Liver (tissue), 9 donors: Measurements from ENCODE around the gene SHH. TPM values are rescaled to one million over a fixed set of nuclear protein-coding genes. Genes with fewer than 3 reads are reported as not detected.

Experiments used
- DNase-seq: peaks from one replicate; pipeline ENCODE4 v3.0.0-alpha.2; 2017; ENCODE audit warnings: low spot score
- H3K27ac ChIP-seq, 2 donors: one replicate each; pipeline ENCODE4 v1.7.0; 2013; ENCODE audit warnings: inconsistent platforms in 2 of 2, low read length in 2 of 2, control low read depth in 1 of 2, low read depth in 1 of 2, mild to moderate bottlenecking in 1 of 2
- H3K27me3 ChIP-seq, 4 donors: one replicate each; pipeline versions ENCODE4 v1.6.1 to v1.7.0; 2013; ENCODE audit warnings: low read length in 3 of 4, inconsistent platforms in 1 of 4, mild to moderate bottlenecking in 1 of 4, moderate library complexity in 1 of 4; ENCODE audit not compliant: control insufficient read depth in 4 of 4, insufficient read depth in 4 of 4
- H3K36me3 ChIP-seq, 4 donors: one replicate each; pipeline versions ENCODE4 v1.6.1 to v1.7.0; 2013; ENCODE audit warnings: low read length in 3 of 4, mild to moderate bottlenecking in 3 of 4, low read depth in 1 of 4, moderate library complexity in 1 of 4; ENCODE audit not compliant: control insufficient read depth in 4 of 4, insufficient read depth in 3 of 4
- H3K4me1 ChIP-seq, 4 donors: one replicate each; pipeline versions ENCODE4 v1.6.1 to v1.7.0; 2013; ENCODE audit warnings: low read length in 3 of 4, mild to moderate bottlenecking in 3 of 4, moderate library complexity in 1 of 4; ENCODE audit not compliant: control insufficient read depth in 4 of 4, insufficient read depth in 4 of 4
- H3K4me3 ChIP-seq, 3 donors: one replicate each; pipeline versions ENCODE4 v1.6.1 to v1.7.0; 2013; ENCODE audit warnings: low read length in 3 of 3, control low read depth in 1 of 3, low read depth in 1 of 3, mild to moderate bottlenecking in 1 of 3
- H3K9ac ChIP-seq, 2 donors: one replicate each; pipeline ENCODE4 v1.7.0; 2013; ENCODE audit warnings: low read length in 2 of 2, mild to moderate bottlenecking in 2 of 2, moderate library complexity in 2 of 2, control low read depth in 1 of 2, low read depth in 1 of 2
- H3K9me3 ChIP-seq, 4 donors: one replicate each; pipeline versions ENCODE4 v1.6.1 to v1.7.0; 2013; ENCODE audit warnings: low read length in 3 of 4; ENCODE audit not compliant: control insufficient read depth in 4 of 4
- ATF3 ChIP-seq: IDR thresholded peaks from 2 replicates; pipeline ENCODE4 v1.6.1; 2016; ENCODE audit warnings: antibody characterized with exemption
- CTCF ChIP-seq: fragments of 150-350 bp; IDR thresholded peaks from 2 replicates; pipeline ENCODE4 v1.5.1; 2017; ENCODE audit warnings: improper control_type of control experiment, low read depth, low read length; ENCODE audit not compliant: missing input control
- FOXA2 ChIP-seq: IDR thresholded peaks from 2 replicates; pipeline ENCODE4 v1.6.1; 2016; ENCODE audit warnings: antibody characterized with exemption
- GABPA ChIP-seq, 2 donors: IDR thresholded peaks in 1 of 2; conservative IDR thresholded peaks in 1 of 2; 2 replicates each; pipeline ENCODE4 v1.6.1; 2016; ENCODE audit warnings: antibody characterized with exemption in 2 of 2, mild to moderate bottlenecking in 1 of 2, moderate library complexity in 1 of 2
- HNF4A ChIP-seq, 2 donors: conservative IDR thresholded peaks; 2 replicates each; pipeline ENCODE4 v1.6.1; 2016; ENCODE audit warnings: antibody characterized with exemption in 2 of 2, mild to moderate bottlenecking in 2 of 2
- HNF4G ChIP-seq: IDR thresholded peaks from 2 replicates; pipeline ENCODE4 v1.6.1; 2016; ENCODE audit warnings: antibody characterized with exemption
- JUND ChIP-seq, 2 donors: IDR thresholded peaks; 2 replicates each; pipeline ENCODE4 v1.6.1; 2016; ENCODE audit warnings: antibody characterized with exemption in 2 of 2
- RAD21 ChIP-seq, 2 donors: IDR thresholded peaks; 2 replicates each; pipeline ENCODE4 v1.6.1; 2016; ENCODE audit warnings: antibody characterized with exemption in 2 of 2, mild to moderate bottlenecking in 2 of 2
- REST ChIP-seq: IDR thresholded peaks from 2 replicates; pipeline ENCODE4 v1.6.1; 2016; ENCODE audit warnings: antibody characterized with exemption, mild to moderate bottlenecking
- RXRA ChIP-seq, 2 donors: IDR thresholded peaks; 2 replicates each; pipeline ENCODE4 v1.6.1; 2017 to 2018; ENCODE audit warnings: antibody characterized with exemption in 2 of 2, mild to moderate bottlenecking in 1 of 2
- SP1 ChIP-seq: IDR thresholded peaks from 2 replicates; pipeline ENCODE4 v1.6.1; 2018; ENCODE audit warnings: antibody characterized with exemption, mild to moderate bottlenecking
- TAF1 ChIP-seq: conservative IDR thresholded peaks from 2 replicates; pipeline ENCODE4 v1.6.1; 2016; ENCODE audit warnings: antibody characterized with exemption, mild to moderate bottlenecking
- YY1 ChIP-seq: IDR thresholded peaks from 2 replicates; pipeline ENCODE4 v1.6.1; 2016; ENCODE audit warnings: antibody characterized with exemption, mild to moderate bottlenecking
- ZBTB33 ChIP-seq: IDR thresholded peaks from 2 replicates; pipeline ENCODE4 v1.6.1; 2016; ENCODE audit warnings: antibody characterized with exemption
- WGBS: extraction: QIAGEN DNeasy Blood & Tissue Kit; methylation state at CpG from one replicate; pipeline ENCODE4 v1.1.7; 2013; 5-methylcytosine and 5-hydroxymethylcytosine counted together
- polyA plus RNA-seq, 2 donors: library from polyadenylated mRNA; stranded (reverse) in 1 of 2; unstranded in 1 of 2; fragments of 200-250 nt in 1 of 2; fragments of >200 nt in 1 of 2; fragmentation: Nextera tagmentation in 1 of 2; extraction: Ambion mirVana in 1 of 2; gene quantifications; one replicate each; pipeline versions ENCODE4 v1.2.1 to v1.2.3, GENCODE V29; 2013 to 2015
- total RNA-seq, 2 donors: library from RNA; depleted of rRNA; stranded (reverse); fragments of >200 nt; gene quantifications; one replicate each; pipeline ENCODE4 v1.2.3, GENCODE V29; 2014
- donor health status: healthy.
- donor health status: healthy.
- donor health status: healthy.
- donor health status: healthy.
- donor health status: healthy.

Gene SHH
- total and polyA plus RNA-seq, 4 donors: 3.9 to 10.0 (median 5.2) TPM

GRCh38 chr7:155805826-155806095 is 6.5 kb downstream of the SHH start:
- Histone ChIP-seq H3K27me3 (no peaks in the 10 kb centered on the region), H3K4me3 (peak overlapping the region in 1 of 3 donors; percentile 1), H3K27ac (no peak overlapping the region), H3K9me3 (no peaks in the 10 kb centered on the region), H3K4me1 (peaks cover 5 to 61% (median 16%) of the 10 kb centered on the region in 4 donors), H3K9ac (no peak overlapping the region), H3K36me3 (peaks cover 0 to 6% (median 2%) of the 10 kb centered on the region in 4 donors)
- DNase-seq: no peak
- TF ChIP-seq RXRA (IDR thresholded peaks at IDR 0.05): no peak
- no peak for TF ChIP-seq RAD21 (IDR thresholded peaks at IDR 0.05)
- no peak for TF ChIP-seq CTCF
- WGBS: 71% methylated on average over 18 of the region's 18 CpGs

- no peak overlapping the region for H3K9ac ChIP-seq
- no peak for TF ChIP-seq TAF1
- TF ChIP-seq FOXA2: no peak
- TF ChIP-seq ATF3: no peak
- H3K27me3 ChIP-seq: no peaks in the 10 kb centered on the region
- H3K4me3 ChIP-seq: peak overlapping the region in 1 of 3 donors; percentile 4
- no peak overlapping the region for H3K27ac ChIP-seq
- DNase-seq: no peak
- H3K9me3 ChIP-seq: no peaks in the 10 kb centered on the region
- peaks cover 5 to 57% (median 12%) of the 10 kb centered on the region in 4 donors for H3K4me1 ChIP-seq
- peaks cover 0 to 6% (median 2%) of the 10 kb centered on the region in 4 donors for H3K36me3 ChIP-seq
- 55% methylated on average over 91 of the region's 91 CpGs for WGBS
Measured at GRCh38 chr7:155804897-155805825, 7.1 kb downstream of the SHH start.

- Histone ChIP-seq H3K27ac (no peak overlapping the region), H3K27me3 (no peaks in the 10 kb centered on the region), H3K4me3 (peak overlapping the region in 1 of 3 donors; percentile 24), H3K9ac (no peak overlapping the region), H3K36me3 (peaks cover 0 to 6% (median 2%) of the 10 kb centered on the region in 4 donors), H3K9me3 (no peaks in the 10 kb centered on the region), H3K4me1 (peaks cover 5 to 56% (median 11%) of the 10 kb centered on the region in 4 donors)
- no peak for TF ChIP-seq SP1
- no peak for TF ChIP-seq HNF4G
- no peak for TF ChIP-seq REST
- TF ChIP-seq HNF4A (conservative IDR thresholded peaks at IDR 0.05): no peak
- no peak for TF ChIP-seq ZBTB33
- no peak for TF ChIP-seq YY1
- no peak for TF ChIP-seq GABPA (IDR thresholded peaks at IDR 0.05 in 1 of 2, conservative IDR thresholded peaks at IDR 0.05 in 1 of 2)
- TF ChIP-seq JUND (IDR thresholded peaks at IDR 0.05): no peak
- TF ChIP-seq RAD21 (IDR thresholded peaks at IDR 0.05): no peak
- WGBS: 49% methylated on average over 17 of the region's 17 CpGs
- DNase-seq: no peak
Measured at GRCh38 chr7:155804431-155804831, 7.8 kb downstream of the SHH start.
